Endodermal cell (in vitro differentiated cells): Measurements from ENCODE around the gene EIF2S3. TPM values are rescaled to one million over a fixed set of nuclear protein-coding genes. Genes with fewer than 3 reads are reported as not detected.
"Not testable (repeated sequence)": the region's sequence is repeated elsewhere in the genome, so short reads cannot be mapped to it uniquely, and the experiment has no call there.

Experiments used
- DNase-seq: peaks from one replicate; pipeline ENCODE4 v3.0.0-alpha.2; 2017
- H3K27ac ChIP-seq: 2 replicates; pipeline ENCODE4 v1.5.1; 2013; ENCODE audit warnings: mild to moderate bottlenecking, low read depth, low read length, moderate library complexity
- H3K27me3 ChIP-seq: 2 replicates; pipeline ENCODE4 v1.6.1; 2013; ENCODE audit warnings: mild to moderate bottlenecking, low read length, moderate library complexity; ENCODE audit not compliant: insufficient read depth, control insufficient read depth, poor library complexity, severe bottlenecking
- H3K36me3 ChIP-seq: 2 replicates; pipeline ENCODE4 v1.7.0; 2013; ENCODE audit warnings: mild to moderate bottlenecking, low read length, moderate library complexity; ENCODE audit not compliant: control insufficient read depth, insufficient read depth
- H3K4me1 ChIP-seq: one replicate; pipeline ENCODE4 v1.7.0; 2013; ENCODE audit warnings: low read length; ENCODE audit not compliant: control insufficient read depth, insufficient read depth
- H3K4me3 ChIP-seq: 2 replicates; pipeline ENCODE4 v1.5.1; 2013; ENCODE audit warnings: mild to moderate bottlenecking, low read length, moderate library complexity
- H3K9ac ChIP-seq: 2 replicates; pipeline ENCODE4 v1.6.1; 2013; ENCODE audit warnings: mild to moderate bottlenecking, low read length, moderate library complexity; ENCODE audit not compliant: poor library complexity, severe bottlenecking; ENCODE audit errors: extremely low read depth
- H3K9me3 ChIP-seq: 2 replicates; pipeline ENCODE4 v1.6.1; 2013; ENCODE audit warnings: mild to moderate bottlenecking, low read length, moderate library complexity; ENCODE audit not compliant: control insufficient read depth
- H3K27ac Mint-ChIP-seq: 2 replicates; pipeline ENCODE4 v1.8.0; 2020; ENCODE audit warnings: mixed read lengths
- H3K27me3 Mint-ChIP-seq: 2 replicates; pipeline ENCODE4 v1.8.0; 2021; ENCODE audit warnings: mild to moderate bottlenecking, mixed read lengths; ENCODE audit not compliant: insufficient read depth
- H3K36me3 Mint-ChIP-seq: 2 replicates; pipeline ENCODE4 v1.8.0; 2020; ENCODE audit warnings: low read depth, mixed read lengths
- H3K4me1 Mint-ChIP-seq: 2 replicates; pipeline ENCODE4 v1.8.0; 2020; ENCODE audit warnings: mixed read lengths
- H3K4me3 Mint-ChIP-seq: 2 replicates; pipeline ENCODE4 v1.8.0; 2020; ENCODE audit warnings: mild to moderate bottlenecking, moderate library complexity, mixed read lengths
- H3K9me3 Mint-ChIP-seq: 2 replicates; pipeline ENCODE4 v1.8.0; 2020; ENCODE audit warnings: mild to moderate bottlenecking, mixed read lengths
- WGBS, 2 experiments: methylation state at CpG; one replicate each; pipeline versions ENCODE4 v1.1.5 to v1.1.7; 2013; ENCODE audit warnings: missing lambda C conversion rate in 2 of 2, mixed read lengths in 1 of 2; ENCODE audit not compliant: insufficient coverage in 1 of 2, insufficient read length in 1 of 2; 5-methylcytosine and 5-hydroxymethylcytosine counted together
- total RNA-seq, 2 donors: library from RNA; stranded (reverse); fragmentation: NEBNext Ultra II Directional in 1 of 2; extraction: Animal tissue kit (Norgen Biotek cat#: 25700) in 1 of 2; gene quantifications; 2 replicates in 1 of 2; 3 replicates in 1 of 2; pipeline ENCODE4 v1.2.1, GENCODE V29; 2021
- TF ChIP-seq, protein P1 (sequence below): fragments of 200-600 bp; sonication (generic); conservative IDR thresholded peaks from 2 replicates; pipeline ENCODE4 v1.5.0; 2021; ENCODE audit warnings: antibody characterized with exemption, mild to moderate bottlenecking

EIF2S3 gene
- total RNA-seq, 2 donors from 2014 or later, result 209 to 458 TPM

DNA sequence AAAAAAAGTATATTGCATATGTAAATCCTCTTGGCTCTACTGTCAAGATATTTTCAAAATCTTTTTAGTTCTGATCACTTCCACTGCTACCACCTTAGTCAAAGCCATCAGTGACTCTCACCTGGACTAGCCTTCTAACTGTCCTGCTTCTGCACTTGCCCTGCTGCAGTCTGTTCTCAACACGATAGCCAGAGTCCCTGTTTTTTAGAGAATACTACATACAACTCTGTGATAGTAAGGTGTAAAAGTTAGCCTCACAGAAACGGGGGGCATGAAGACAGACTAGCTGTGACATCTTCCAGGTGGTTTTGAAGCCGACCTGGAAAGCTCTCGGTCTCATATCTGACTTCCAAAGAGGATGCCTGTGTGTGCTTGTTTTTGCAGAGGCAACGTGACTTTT lies 24.7 kb downstream of the EIF2S3 start:
- H3K9me3 ChIP-seq, result no peaks in the 10 kb centered on the region
- H3K36me3 ChIP-seq, result peaks cover 35% of the 10 kb centered on the region
- no peak overlapping the region for H3K9ac ChIP-seq
- H3K4me3 Mint-ChIP-seq, result no peak overlapping the region
- no peaks in the 10 kb centered on the region for H3K9me3 Mint-ChIP-seq
- no peak for DNase-seq
- no peaks in the 10 kb centered on the region for H3K27me3 Mint-ChIP-seq
- WGBS, 2 experiments, result 89 to 100% methylated on average over 2 to 5 of the region's 5 CpGs
- H3K4me1 ChIP-seq, result no peaks in the 10 kb centered on the region
- H3K4me1 Mint-ChIP-seq, result no peaks in the 10 kb centered on the region
- H3K4me3 ChIP-seq, result no peak overlapping the region
- H3K27ac Mint-ChIP-seq, result no peak overlapping the region
- TF ChIP-seq, protein P1, sequence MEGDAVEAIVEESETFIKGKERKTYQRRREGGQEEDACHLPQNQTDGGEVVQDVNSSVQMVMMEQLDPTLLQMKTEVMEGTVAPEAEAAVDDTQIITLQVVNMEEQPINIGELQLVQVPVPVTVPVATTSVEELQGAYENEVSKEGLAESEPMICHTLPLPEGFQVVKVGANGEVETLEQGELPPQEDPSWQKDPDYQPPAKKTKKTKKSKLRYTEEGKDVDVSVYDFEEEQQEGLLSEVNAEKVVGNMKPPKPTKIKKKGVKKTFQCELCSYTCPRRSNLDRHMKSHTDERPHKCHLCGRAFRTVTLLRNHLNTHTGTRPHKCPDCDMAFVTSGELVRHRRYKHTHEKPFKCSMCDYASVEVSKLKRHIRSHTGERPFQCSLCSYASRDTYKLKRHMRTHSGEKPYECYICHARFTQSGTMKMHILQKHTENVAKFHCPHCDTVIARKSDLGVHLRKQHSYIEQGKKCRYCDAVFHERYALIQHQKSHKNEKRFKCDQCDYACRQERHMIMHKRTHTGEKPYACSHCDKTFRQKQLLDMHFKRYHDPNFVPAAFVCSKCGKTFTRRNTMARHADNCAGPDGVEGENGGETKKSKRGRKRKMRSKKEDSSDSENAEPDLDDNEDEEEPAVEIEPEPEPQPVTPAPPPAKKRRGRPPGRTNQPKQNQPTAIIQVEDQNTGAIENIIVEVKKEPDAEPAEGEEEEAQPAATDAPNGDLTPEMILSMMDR, result no peak
- H3K36me3 Mint-ChIP-seq, result peaks cover 43% of the 10 kb centered on the region
- H3K27me3 ChIP-seq, result no peaks in the 10 kb centered on the region
- H3K27ac ChIP-seq, result no peak overlapping the region

DNA sequence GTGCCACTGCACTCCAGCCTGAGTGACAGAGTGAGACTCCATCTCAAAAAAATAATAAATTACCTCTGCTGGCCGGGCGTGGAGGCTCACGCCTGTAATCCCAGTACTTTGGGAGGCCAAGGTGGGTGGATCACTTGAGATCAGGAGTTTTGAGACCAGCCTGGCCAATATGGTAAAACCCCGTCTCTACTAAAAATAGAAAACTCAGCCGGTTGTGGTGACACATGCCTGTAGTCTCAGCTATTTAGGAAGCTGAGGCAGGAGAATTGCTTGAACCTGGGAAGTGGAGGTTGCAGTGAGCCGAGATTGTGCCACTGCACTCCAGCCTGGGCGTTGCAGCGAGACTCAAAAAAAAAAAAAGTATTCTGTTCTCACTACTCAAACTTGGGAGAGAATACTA lies 25.5 kb downstream of the EIF2S3 start:
- H3K27me3 Mint-ChIP-seq, H3K4me1 Mint-ChIP-seq, H3K4me3 Mint-ChIP-seq, H3K9ac ChIP-seq, H3K9me3 Mint-ChIP-seq, H3K27me3 ChIP-seq, H3K27ac ChIP-seq, H3K9me3 ChIP-seq, H3K4me1 ChIP-seq, H3K4me3 ChIP-seq, DNase-seq: not testable (repeated sequence)
- Mint-ChIP-seq H3K27ac (peak overlapping the region; percentile 67), H3K36me3 (peaks cover 37% of the 10 kb centered on the region)
- peaks cover 30% of the 10 kb centered on the region for H3K36me3 ChIP-seq
- WGBS, 2 experiments, result 93% methylated on average over 7 of the region's 8 CpGs; no CpG with 5 or more reads in 1 of the 2 experiments

DNA sequence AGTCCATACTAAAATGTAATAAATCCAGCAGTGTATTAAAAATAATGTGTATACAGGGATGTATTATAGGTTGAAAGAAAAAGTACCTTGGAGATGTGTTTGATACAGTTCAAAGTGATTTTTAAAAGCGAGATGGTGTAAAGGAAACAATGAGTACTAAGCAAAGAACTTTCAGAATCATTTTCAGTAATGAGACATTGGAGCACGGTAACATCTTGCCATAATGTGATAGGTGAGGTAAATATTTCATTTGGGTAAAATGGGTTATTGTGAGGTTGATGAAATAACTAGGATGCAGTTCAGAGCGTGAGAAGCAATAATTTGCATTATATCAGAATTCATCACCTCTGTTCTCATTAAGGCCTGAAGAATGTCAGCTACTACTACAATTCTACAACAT lies 25.9 kb downstream of the EIF2S3 start:
- Mint-ChIP-seq H3K27ac (peak overlapping the region; percentile 67), H3K9me3 (no peaks in the 10 kb centered on the region), H3K4me1 (no peaks in the 10 kb centered on the region), H3K36me3 (peaks cover 32% of the 10 kb centered on the region), H3K27me3 (no peaks in the 10 kb centered on the region), H3K4me3 (no peak overlapping the region)
- Histone ChIP-seq H3K36me3 (peaks cover 26% of the 10 kb centered on the region), H3K27me3 (no peaks in the 10 kb centered on the region), H3K4me1 (no peaks in the 10 kb centered on the region), H3K9me3 (no peaks in the 10 kb centered on the region), H3K27ac (no peak overlapping the region), H3K9ac (no peak overlapping the region), H3K4me3 (no peak overlapping the region)
- TF ChIP-seq, protein P1, result no peak
- no peak for DNase-seq
- WGBS, 2 experiments, result 89 to 100% methylated on average over 1 to 2 of the region's 3 CpGs

DNA sequence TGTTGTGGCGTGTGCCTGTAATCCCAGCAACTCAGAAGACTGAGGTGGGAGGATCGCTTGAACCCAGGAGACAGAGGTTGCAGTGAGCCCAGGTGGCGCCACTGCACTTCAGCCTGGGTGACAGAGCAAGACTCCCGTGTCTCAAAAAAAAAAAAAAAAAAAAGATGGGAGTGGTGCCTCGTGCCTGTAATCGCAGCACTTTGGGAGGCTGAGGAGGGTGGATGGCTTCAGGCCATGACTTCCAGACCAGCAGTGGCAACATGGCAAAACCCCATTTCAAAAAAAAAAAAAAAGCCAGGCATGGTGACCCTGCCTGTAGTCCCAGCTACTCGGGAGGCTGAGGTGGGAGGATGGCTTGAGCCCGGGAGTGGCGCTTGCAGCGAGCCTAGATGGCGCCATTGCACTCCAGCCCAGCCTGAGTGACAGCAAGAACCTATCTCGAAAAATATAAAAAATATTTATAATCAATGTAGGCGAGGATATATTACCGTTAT lies 27.0 kb downstream of the EIF2S3 start:
- Mint-ChIP-seq H3K36me3 (peaks cover 22% of the 10 kb centered on the region), H3K4me1 (no peaks in the 10 kb centered on the region), H3K27me3 (no peaks in the 10 kb centered on the region), H3K27ac (no peak overlapping the region), H3K4me3 (no peak overlapping the region), H3K9me3 (no peaks in the 10 kb centered on the region)
- no peaks in the 10 kb centered on the region for H3K27me3 ChIP-seq
- peaks cover 16% of the 10 kb centered on the region for H3K36me3 ChIP-seq
- H3K4me3 ChIP-seq, result no peak overlapping the region
- no peaks in the 10 kb centered on the region for H3K9me3 ChIP-seq
- TF ChIP-seq, protein P1, result peak; percentile 71
- no peak overlapping the region for H3K9ac ChIP-seq
- H3K27ac ChIP-seq, result no peak overlapping the region
- peak; percentile 92 for DNase-seq
- no peaks in the 10 kb centered on the region for H3K4me1 ChIP-seq
- WGBS, 2 experiments, result 15% methylated on average over 7 of the region's 14 CpGs; no CpG with 5 or more reads in 1 of the 2 experiments
